Stimulated activated naive CD8-positive, alpha-beta T cell treated with anti-CD3 and anti-CD28 coated beads, Interleukin-15, Interleukin-2, amounts not matched to agents 100 ng/mL and 50 ng/mL, for 24 hours (primary cell): ENCODE data around the gene AP2A2.

Experiments
- H3K27ac Mint-ChIP-seq: one replicate; pipeline ENCODE4 v1.8.0; 2021; ENCODE audit warnings: mild to moderate bottlenecking, mixed read lengths
- H3K27me3 Mint-ChIP-seq: one replicate; pipeline ENCODE4 v1.8.0; 2021; ENCODE audit warnings: mixed read lengths
- H3K36me3 Mint-ChIP-seq: one replicate; pipeline ENCODE4 v1.8.0; 2021; ENCODE audit warnings: low read depth, mixed read lengths
- H3K4me1 Mint-ChIP-seq: one replicate; pipeline ENCODE4 v1.8.0; 2021; ENCODE audit warnings: low read depth, mixed read lengths
- H3K4me3 Mint-ChIP-seq: one replicate; pipeline ENCODE4 v1.8.0; 2021; ENCODE audit warnings: mild to moderate bottlenecking, mixed read lengths
- H3K9me3 Mint-ChIP-seq: one replicate; pipeline ENCODE4 v1.8.0; 2021; ENCODE audit warnings: mixed read lengths

The AP2A2 gene

GRCh38 chr11:1049911-1050580, 124.4 kb downstream of the AP2A2 start:
- Mint-ChIP-seq H3K9me3 (no peaks in the 10 kb centered on the region), H3K4me3 (no peak overlapping the region), H3K27ac (no peak overlapping the region), H3K36me3 (no peaks in the 10 kb centered on the region), H3K4me1 (peaks cover 3% of the 10 kb centered on the region), H3K27me3 (peaks cover 15% of the 10 kb centered on the region)

- Mint-ChIP-seq H3K4me3 (no peak overlapping the region), H3K9me3 (no peaks in the 10 kb centered on the region), H3K27ac (no peak overlapping the region), H3K4me1 (peaks cover 3% of the 10 kb centered on the region), H3K36me3 (no peaks in the 10 kb centered on the region), H3K27me3 (peaks cover 14% of the 10 kb centered on the region)
These were observed 125.1 kb downstream of the AP2A2 start for GRCh38 chr11:1050581-1051355.

- Mint-ChIP-seq H3K36me3 (no peaks in the 10 kb centered on the region), H3K4me3 (no peak overlapping the region), H3K9me3 (no peaks in the 10 kb centered on the region), H3K27ac (no peak overlapping the region), H3K4me1 (peaks cover 3% of the 10 kb centered on the region), H3K27me3 (peaks cover 11% of the 10 kb centered on the region)
These were observed 125.9 kb downstream of the AP2A2 start for GRCh38 chr11:1051356-1052132.

GRCh38 chr11:1052133-1053011, 126.7 kb downstream of the AP2A2 start:
- H3K9me3 Mint-ChIP-seq: no peaks in the 10 kb centered on the region
- no peaks in the 10 kb centered on the region for H3K36me3 Mint-ChIP-seq
- no peak overlapping the region for H3K4me3 Mint-ChIP-seq
- peaks cover 4% of the 10 kb centered on the region for H3K27me3 Mint-ChIP-seq
- no peaks in the 10 kb centered on the region for H3K4me1 Mint-ChIP-seq
- no peak overlapping the region for H3K27ac Mint-ChIP-seq

- H3K27me3 Mint-ChIP-seq: peaks cover 9% of the 10 kb centered on the region
- no peaks in the 10 kb centered on the region for H3K4me1 Mint-ChIP-seq
- no peaks in the 10 kb centered on the region for H3K36me3 Mint-ChIP-seq
These were observed 127.6 kb downstream of the AP2A2 start for GRCh38 chr11:1053121-1053901.

GRCh38 chr11:1054143-1055108, 128.8 kb downstream of the AP2A2 start:
- H3K4me3 Mint-ChIP-seq: no peak overlapping the region
- H3K36me3 Mint-ChIP-seq: no peaks in the 10 kb centered on the region
- peaks cover 4% of the 10 kb centered on the region for H3K27me3 Mint-ChIP-seq
- H3K27ac Mint-ChIP-seq: no peak overlapping the region
- H3K9me3 Mint-ChIP-seq: no peaks in the 10 kb centered on the region
- no peaks in the 10 kb centered on the region for H3K4me1 Mint-ChIP-seq

More at GRCh38 chr11:1053121-1053901, 127.6 kb downstream of the AP2A2 start:
- H3K9me3 Mint-ChIP-seq: no peaks in the 10 kb centered on the region
- no peak overlapping the region for H3K4me3 Mint-ChIP-seq
- H3K27ac Mint-ChIP-seq: no peak overlapping the region

GRCh38 chr11:1055109-1055703, 129.5 kb downstream of the AP2A2 start:
- Mint-ChIP-seq H3K9me3 (no peaks in the 10 kb centered on the region), H3K4me3 (no peak overlapping the region), H3K27ac (no peak overlapping the region), H3K4me1 (no peaks in the 10 kb centered on the region), H3K27me3 (peaks cover 4% of the 10 kb centered on the region), H3K36me3 (no peaks in the 10 kb centered on the region)

- Mint-ChIP-seq H3K36me3 (no peaks in the 10 kb centered on the region), H3K4me3 (no peak overlapping the region), H3K9me3 (no peaks in the 10 kb centered on the region), H3K27ac (no peak overlapping the region), H3K4me1 (no peaks in the 10 kb centered on the region), H3K27me3 (peaks cover 4% of the 10 kb centered on the region)
These were observed 130.5 kb downstream of the AP2A2 start for GRCh38 chr11:1055990-1056771.

- H3K4me1 Mint-ChIP-seq: peaks cover 3% of the 10 kb centered on the region
- H3K36me3 Mint-ChIP-seq: no peaks in the 10 kb centered on the region
- peaks cover 5% of the 10 kb centered on the region for H3K9me3 Mint-ChIP-seq
- peaks cover 15% of the 10 kb centered on the region for H3K27me3 Mint-ChIP-seq
- no peak overlapping the region for H3K4me3 Mint-ChIP-seq
- no peak overlapping the region for H3K27ac Mint-ChIP-seq
These were observed 132.1 kb downstream of the AP2A2 start for GRCh38 chr11:1057806-1058205.

GRCh38 chr11:1059759-1060158, 134.1 kb downstream of the AP2A2 start:
- Mint-ChIP-seq H3K27ac (no peak overlapping the region), H3K4me1 (peaks cover 17% of the 10 kb centered on the region), H3K36me3 (no peaks in the 10 kb centered on the region), H3K9me3 (peaks cover 5% of the 10 kb centered on the region), H3K27me3 (peaks cover 17% of the 10 kb centered on the region), H3K4me3 (no peak overlapping the region)

- Mint-ChIP-seq H3K27ac (no peak overlapping the region), H3K9me3 (peaks cover 5% of the 10 kb centered on the region), H3K36me3 (no peaks in the 10 kb centered on the region), H3K4me3 (no peak overlapping the region), H3K27me3 (peaks cover 17% of the 10 kb centered on the region), H3K4me1 (peaks cover 17% of the 10 kb centered on the region)
These were observed 134.7 kb downstream of the AP2A2 start for GRCh38 chr11:1060410-1060809.
